ENCODE data around the gene HSDL2. TPM values are rescaled to one million over a fixed set of nuclear protein-coding genes. Genes with fewer than 3 reads are reported as not detected.

HSDL2 gene
- total RNA-seq, 1 donor from 2014 or later, result 21.1 TPM

DNA sequence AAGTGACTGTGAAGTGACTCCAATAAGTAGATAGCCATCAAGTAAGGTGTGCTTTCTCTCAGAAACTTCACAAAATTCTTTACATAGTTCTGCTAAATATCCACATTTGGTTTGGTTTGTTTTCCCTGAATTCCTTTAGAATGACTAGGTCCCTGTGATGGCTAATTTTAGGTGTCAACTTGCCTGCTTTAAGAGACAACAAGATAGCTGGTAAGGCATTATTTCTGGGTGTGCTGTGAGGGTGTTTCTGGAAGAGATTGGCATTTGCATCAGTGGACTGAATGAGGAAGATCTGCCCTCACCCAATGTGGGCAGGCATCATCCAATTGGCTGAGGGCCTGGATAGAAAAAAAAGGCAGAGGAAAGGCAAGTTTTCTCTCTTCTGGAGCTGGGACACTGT lies 38.2 kb upstream of the HSDL2 start:
- Mint-ChIP-seq H3K27me3 (ENCODE audit: low read depth, unreplicated experiment) (no peaks in the 10 kb centered on the region), H3K4me3 (ENCODE audit: unreplicated experiment) (no peak overlapping the region), H3K27ac (ENCODE audit: unreplicated experiment) (peak overlapping the region; percentile 55), H3K36me3 (ENCODE audit: low read depth, unreplicated experiment) (no peaks in the 10 kb centered on the region), H3K9me3 (ENCODE audit: unreplicated experiment) (no peaks in the 10 kb centered on the region), H3K4me1 (ENCODE audit: low read depth, unreplicated experiment) (peaks cover 18% of the 10 kb centered on the region)
- H3K27me3 ChIP-seq (ENCODE audit: insufficient read depth, low read length), result no peaks in the 10 kb centered on the region
- no peaks in the 10 kb centered on the region for H3K9me3 ChIP-seq (ENCODE audit: insufficient read depth, low read depth, low read length)
- no peaks in the 10 kb centered on the region for H3K36me3 ChIP-seq (ENCODE audit: insufficient read depth, low read length)
- no peak overlapping the region for H3K4me3 ChIP-seq (ENCODE audit: insufficient read depth, low read depth, low read length)
- no peaks in the 10 kb centered on the region for H4K20me1 ChIP-seq (ENCODE audit: insufficient read depth, low read length)
- peaks cover 7% of the 10 kb centered on the region for H3K4me1 ChIP-seq (ENCODE audit: insufficient read depth, low read length)
- FAIRE-seq, result no peak
- no peak overlapping the region for H3K27ac ChIP-seq (ENCODE audit: low read depth, low read length)
- peak; percentile 73 for DNase-seq (ENCODE audit: low read depth)
- no peaks in the 10 kb centered on the region for H3K79me2 ChIP-seq (ENCODE audit: insufficient read depth, low read length)
- H3K4me2 ChIP-seq (ENCODE audit: low read length), result peak overlapping the region; percentile 34
- H3K9ac ChIP-seq (ENCODE audit: low read length), result no peak overlapping the region
- H2AFZ ChIP-seq (ENCODE audit: low read depth, low read length), result peak overlapping the region; percentile 3
- TF ChIP-seq, protein P1, sequence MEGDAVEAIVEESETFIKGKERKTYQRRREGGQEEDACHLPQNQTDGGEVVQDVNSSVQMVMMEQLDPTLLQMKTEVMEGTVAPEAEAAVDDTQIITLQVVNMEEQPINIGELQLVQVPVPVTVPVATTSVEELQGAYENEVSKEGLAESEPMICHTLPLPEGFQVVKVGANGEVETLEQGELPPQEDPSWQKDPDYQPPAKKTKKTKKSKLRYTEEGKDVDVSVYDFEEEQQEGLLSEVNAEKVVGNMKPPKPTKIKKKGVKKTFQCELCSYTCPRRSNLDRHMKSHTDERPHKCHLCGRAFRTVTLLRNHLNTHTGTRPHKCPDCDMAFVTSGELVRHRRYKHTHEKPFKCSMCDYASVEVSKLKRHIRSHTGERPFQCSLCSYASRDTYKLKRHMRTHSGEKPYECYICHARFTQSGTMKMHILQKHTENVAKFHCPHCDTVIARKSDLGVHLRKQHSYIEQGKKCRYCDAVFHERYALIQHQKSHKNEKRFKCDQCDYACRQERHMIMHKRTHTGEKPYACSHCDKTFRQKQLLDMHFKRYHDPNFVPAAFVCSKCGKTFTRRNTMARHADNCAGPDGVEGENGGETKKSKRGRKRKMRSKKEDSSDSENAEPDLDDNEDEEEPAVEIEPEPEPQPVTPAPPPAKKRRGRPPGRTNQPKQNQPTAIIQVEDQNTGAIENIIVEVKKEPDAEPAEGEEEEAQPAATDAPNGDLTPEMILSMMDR (IDR thresholded peaks at IDR 0.05; ENCODE audit: insufficient read depth, low read depth, low read length), result no peak
- no peak for TF ChIP-seq EZH2 (IDR thresholded peaks at IDR 0.05; ENCODE audit: insufficient read depth, low read length)

- DNase-seq (ENCODE audit: low read depth) (peak; percentile 55), FAIRE-seq (peak; percentile 5)
- Histone ChIP-seq H3K27ac (ENCODE audit: low read depth, low read length) (no peak overlapping the region), H3K9me3 (ENCODE audit: insufficient read depth, low read depth, low read length) (no peaks in the 10 kb centered on the region), H3K4me3 (ENCODE audit: insufficient read depth, low read depth, low read length) (peak overlapping the region; percentile 71), H3K4me1 (ENCODE audit: insufficient read depth, low read length) (no peaks in the 10 kb centered on the region), H3K27me3 (ENCODE audit: insufficient read depth, low read length) (no peaks in the 10 kb centered on the region), H3K36me3 (ENCODE audit: insufficient read depth, low read length) (no peaks in the 10 kb centered on the region), H3K9ac (ENCODE audit: low read length) (peak overlapping the region; percentile 80), H3K79me2 (ENCODE audit: insufficient read depth, low read length) (no peaks in the 10 kb centered on the region), H3K4me2 (ENCODE audit: low read length) (peak overlapping the region; percentile 93), H4K20me1 (ENCODE audit: insufficient read depth, low read length) (no peaks in the 10 kb centered on the region), H2AFZ (ENCODE audit: low read depth, low read length) (peak overlapping the region; percentile 82)
- Mint-ChIP-seq H3K27ac (ENCODE audit: unreplicated experiment) (peak overlapping the region; percentile 29), H3K4me1 (ENCODE audit: low read depth, unreplicated experiment) (no peaks in the 10 kb centered on the region), H3K9me3 (ENCODE audit: unreplicated experiment) (no peaks in the 10 kb centered on the region), H3K4me3 (ENCODE audit: unreplicated experiment) (peak overlapping the region; percentile 5), H3K36me3 (ENCODE audit: low read depth, unreplicated experiment) (no peaks in the 10 kb centered on the region), H3K27me3 (ENCODE audit: low read depth, unreplicated experiment) (no peaks in the 10 kb centered on the region)
- TF ChIP-seq, protein P1 (IDR thresholded peaks at IDR 0.05; ENCODE audit: insufficient read depth, low read depth, low read length), result no peak
- TF ChIP-seq EZH2 (IDR thresholded peaks at IDR 0.05; ENCODE audit: insufficient read depth, low read length), result no peak
Observed at GRCh38 chr9:112348257-112349007, 31.5 kb upstream of the HSDL2 start.

DNA sequence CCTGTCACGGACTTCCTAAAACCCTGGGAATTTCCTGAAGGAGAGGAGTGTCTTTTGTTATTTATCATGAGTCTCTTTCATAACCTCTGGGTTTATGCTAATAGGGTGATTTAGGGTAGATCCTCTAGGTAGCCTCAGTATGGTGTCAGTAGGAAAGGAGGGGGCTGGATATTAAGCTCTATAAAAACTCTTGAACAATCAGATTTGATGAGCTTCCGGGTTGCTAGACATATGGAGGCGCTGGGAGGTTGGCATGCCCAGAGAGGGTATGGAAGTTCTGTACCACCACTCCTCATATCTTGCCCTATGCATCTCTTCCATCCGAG lies 30.9 kb upstream of the HSDL2 start:
- peak overlapping the region; percentile 93 for H3K4me2 ChIP-seq (ENCODE audit: low read length)
- no peak for FAIRE-seq

More for the DNA sequence above, 30.9 kb upstream of the HSDL2 start:
- H3K27ac Mint-ChIP-seq (ENCODE audit: unreplicated experiment), result no peak overlapping the region
- no peaks in the 10 kb centered on the region for H3K36me3 ChIP-seq (ENCODE audit: insufficient read depth, low read length)
- peak overlapping the region; percentile 71 for H3K4me3 ChIP-seq (ENCODE audit: insufficient read depth, low read depth, low read length)
- H3K9me3 Mint-ChIP-seq (ENCODE audit: unreplicated experiment), result no peaks in the 10 kb centered on the region
- H3K36me3 Mint-ChIP-seq (ENCODE audit: low read depth, unreplicated experiment), result no peaks in the 10 kb centered on the region
- H3K9me3 ChIP-seq (ENCODE audit: insufficient read depth, low read depth, low read length), result no peaks in the 10 kb centered on the region
- no peak for DNase-seq (ENCODE audit: low read depth)
- H4K20me1 ChIP-seq (ENCODE audit: insufficient read depth, low read length), result no peaks in the 10 kb centered on the region
- peak overlapping the region; percentile 80 for H3K9ac ChIP-seq (ENCODE audit: low read length)
- no peak overlapping the region for H3K4me3 Mint-ChIP-seq (ENCODE audit: unreplicated experiment)
- no peaks in the 10 kb centered on the region for H3K4me1 Mint-ChIP-seq (ENCODE audit: low read depth, unreplicated experiment)
- no peaks in the 10 kb centered on the region for H3K4me1 ChIP-seq (ENCODE audit: insufficient read depth, low read length)
- H3K79me2 ChIP-seq (ENCODE audit: insufficient read depth, low read length), result no peaks in the 10 kb centered on the region
- TF ChIP-seq, protein P1 (IDR thresholded peaks at IDR 0.05; ENCODE audit: insufficient read depth, low read depth, low read length), result no peak
- no peak for TF ChIP-seq EZH2 (IDR thresholded peaks at IDR 0.05; ENCODE audit: insufficient read depth, low read length)
- H3K27me3 Mint-ChIP-seq (ENCODE audit: low read depth, unreplicated experiment), result no peaks in the 10 kb centered on the region
- peak overlapping the region; percentile 82 for H2AFZ ChIP-seq (ENCODE audit: low read depth, low read length)
- H3K27ac ChIP-seq (ENCODE audit: low read depth, low read length), result no peak overlapping the region
- H3K27me3 ChIP-seq (ENCODE audit: insufficient read depth, low read length), result no peaks in the 10 kb centered on the region
